HG03457 (cell line): ENCODE measurements around the gene MSLN.
"Not testable (repeated sequence)": the region's sequence is repeated elsewhere in the genome, so short reads cannot be mapped to it uniquely, and the experiment has no call there.

Experiments
- ATAC-seq: cut with Tn5 transposase; IDR thresholded peaks from one replicate; pipeline ENCODE4 v1.9.1; 2021; ENCODE audit warnings: moderate number of reproducible peaks; ENCODE audit not compliant: unreplicated experiment

MSLN gene

DNA sequence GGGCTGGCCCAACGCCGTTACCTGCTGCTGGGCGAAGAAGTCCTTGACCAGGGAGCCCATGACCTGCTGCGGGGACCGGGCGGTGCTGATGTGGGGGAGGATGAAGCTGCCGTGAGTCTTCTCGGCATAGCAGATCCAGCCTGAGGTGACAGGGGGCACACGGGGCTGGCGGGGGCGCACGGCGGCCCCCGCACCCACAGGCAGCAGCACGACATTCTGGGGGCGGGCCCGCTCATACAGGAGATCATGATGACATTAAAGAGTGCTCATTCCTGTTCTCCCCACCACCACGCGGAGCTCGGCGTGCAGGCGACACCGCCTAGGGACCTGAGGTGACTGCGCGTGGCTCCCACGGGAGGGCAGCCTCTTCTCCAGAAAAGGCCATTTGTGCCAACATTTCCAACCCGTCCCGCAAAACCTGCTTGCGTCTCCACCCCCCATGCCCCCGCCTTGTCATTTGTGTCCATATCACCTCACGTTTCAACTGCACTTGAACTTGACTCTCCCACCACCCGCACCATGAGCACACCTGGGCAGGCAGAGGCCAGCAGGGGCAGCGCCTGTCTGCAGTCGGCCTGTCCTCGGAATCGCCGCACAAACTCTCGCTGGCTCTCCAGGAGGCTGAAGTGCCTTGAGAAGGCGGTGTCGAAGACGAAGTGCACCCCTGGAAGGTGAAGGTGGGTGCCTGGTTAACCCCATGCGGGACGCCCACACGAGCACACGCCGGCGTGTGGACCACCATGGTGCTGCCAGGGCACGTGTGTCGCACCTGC, 26.1 kb upstream of the MSLN start:
- ATAC-seq = no peak

DNA sequence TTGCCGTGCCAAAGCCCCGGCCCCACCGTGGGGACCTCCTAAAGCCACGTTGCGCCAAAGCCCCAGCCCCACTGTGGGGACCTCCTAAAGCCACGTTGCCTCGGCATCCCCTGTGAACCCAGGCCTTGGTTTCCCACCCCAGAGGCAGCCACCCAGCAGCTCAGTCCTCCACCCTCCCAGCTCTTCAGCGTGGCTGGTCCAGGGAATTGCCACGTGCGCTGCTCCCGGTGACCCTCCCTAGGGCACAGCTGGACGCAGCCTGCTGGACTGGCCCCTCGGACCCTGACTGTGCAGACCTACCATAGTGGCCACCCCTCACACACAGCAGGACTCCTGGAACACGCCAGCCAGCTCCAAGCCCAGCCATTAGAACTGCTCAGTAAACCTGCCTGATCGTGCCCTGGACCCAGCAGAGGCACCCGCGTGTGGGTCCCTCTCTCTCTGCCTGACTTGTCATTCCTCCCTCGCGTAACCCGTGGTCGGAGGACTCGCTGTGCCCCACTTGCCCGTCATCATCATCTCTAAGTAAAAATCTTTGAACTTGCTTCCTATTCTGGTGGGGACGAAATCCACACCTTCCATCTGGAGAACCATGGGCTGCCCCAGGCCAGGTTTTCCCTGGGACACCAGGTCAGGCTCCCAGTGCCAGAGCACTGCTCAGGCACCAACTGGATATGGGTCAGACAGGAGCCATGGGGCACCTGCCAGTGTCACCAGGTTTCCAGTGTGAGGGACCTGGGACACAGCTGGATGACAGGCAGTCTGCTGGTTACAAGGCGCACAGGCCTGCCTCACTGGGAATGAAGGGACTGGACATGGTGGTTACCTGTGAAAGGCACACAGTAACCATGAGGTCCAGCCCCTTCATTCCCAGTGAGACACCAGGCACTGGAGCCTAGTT, 25.3 kb upstream of the MSLN start:
- no peak for ATAC-seq

DNA sequence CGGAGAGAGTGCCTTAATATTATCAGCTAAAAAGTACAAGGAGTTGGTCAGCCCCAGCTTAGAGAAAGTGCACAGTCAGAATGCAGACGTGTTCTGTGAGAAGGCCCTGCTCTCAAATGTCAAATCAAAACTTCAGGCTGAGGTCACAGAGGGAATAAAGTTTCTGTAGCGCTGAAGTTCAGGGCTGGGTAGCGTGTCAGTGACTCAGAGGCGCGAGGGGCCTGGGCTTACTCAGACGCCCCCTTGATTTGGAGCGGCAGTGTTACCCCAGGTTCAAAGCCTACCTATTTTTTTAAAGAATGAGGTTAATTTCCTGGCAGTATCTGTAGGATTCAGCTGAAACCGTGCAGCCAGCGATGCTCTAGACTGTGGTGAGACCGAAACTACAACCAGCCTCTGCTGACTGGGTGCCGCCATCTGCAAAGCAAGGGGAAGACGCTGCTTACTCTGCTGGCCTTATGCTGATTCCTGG, 24.5 kb upstream of the MSLN start:
- no peak for ATAC-seq

DNA sequence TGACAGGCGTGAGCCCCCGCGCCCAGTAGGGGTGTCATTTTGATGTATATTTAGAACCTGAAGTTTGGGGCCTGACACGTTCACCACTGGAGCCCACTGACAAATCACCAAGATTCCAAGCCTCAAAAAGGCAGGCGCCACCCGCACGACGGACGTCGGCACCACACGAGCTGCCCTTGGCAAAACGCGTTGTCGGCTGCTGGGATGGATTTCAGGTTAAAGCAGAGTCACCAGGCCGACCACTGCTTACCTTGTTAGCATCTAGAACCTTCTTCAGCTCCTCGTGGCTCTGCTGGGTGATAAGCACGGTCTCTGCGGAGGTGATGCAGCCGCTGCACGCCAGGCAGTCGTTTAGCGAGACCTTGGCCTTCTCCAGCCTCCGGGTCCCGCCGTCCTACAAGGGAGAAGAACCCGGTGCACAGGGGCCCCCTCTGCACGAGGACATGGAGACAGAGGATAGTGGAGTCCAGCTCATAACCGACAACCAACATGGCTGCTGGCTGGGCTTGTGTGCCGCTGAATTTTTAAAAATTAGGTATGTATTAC, 23.5 kb upstream of the MSLN start:
- ATAC-seq = no peak

DNA sequence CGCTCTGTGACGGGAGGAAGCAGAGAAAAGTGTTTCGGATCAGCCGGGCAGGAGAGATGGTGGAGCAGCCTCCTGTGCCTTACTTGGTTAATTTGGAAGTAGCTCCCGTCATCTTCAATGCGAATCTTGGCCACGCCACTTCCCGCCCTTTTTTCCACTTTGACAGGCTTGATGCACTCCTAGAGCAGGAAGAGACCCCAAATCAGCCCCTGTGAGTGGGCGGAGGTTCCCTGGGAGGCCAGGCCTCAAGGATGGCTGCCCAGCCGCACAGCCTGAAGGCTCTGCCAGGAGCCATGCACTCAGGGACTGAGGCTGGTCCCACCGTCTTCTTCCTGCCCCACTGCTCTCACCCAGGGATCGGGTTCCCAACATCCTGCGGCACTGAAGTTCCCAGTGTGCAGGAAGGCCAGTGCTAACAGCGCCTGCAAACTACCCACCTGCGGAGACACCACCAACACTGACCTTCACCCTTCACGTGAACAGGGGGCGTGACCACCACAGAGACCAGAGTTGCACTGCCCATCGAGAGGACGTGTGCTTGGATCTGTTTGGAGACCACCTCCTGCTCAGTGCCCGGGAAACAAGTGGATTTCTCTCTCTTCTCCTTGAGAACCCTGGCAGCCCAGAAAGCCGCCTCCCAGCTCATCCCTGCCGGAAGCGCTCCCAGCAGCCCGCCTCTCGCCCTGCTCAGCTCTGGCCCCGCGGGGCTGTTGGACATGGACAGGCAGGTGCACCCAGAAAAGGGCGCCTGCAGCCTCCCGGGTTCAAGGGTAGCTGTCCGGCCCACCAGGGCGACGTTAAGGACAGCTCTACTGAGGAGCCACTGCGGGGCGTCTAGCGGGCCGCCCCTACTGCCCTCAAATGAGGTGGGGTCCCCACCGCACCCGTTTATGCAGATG, 20.7 kb upstream of the MSLN start:
- no peak for ATAC-seq

DNA sequence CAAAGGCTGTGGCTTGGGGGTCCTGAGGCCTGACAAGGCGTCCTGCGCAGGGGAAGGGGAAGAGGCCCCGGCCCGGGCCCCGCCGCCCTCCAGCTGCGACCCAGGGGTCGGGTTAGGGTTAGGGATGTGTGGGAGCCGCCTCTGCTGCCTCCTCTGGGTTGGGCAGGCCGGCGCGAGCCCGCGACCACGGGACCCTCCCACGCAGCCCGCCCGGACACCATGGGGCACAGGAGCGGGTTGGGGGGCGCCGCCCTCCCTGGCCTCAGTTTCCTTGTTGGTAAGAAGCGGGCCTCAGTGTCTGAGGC, 20.1 kb upstream of the MSLN start:
- ATAC-seq = no peak

DNA sequence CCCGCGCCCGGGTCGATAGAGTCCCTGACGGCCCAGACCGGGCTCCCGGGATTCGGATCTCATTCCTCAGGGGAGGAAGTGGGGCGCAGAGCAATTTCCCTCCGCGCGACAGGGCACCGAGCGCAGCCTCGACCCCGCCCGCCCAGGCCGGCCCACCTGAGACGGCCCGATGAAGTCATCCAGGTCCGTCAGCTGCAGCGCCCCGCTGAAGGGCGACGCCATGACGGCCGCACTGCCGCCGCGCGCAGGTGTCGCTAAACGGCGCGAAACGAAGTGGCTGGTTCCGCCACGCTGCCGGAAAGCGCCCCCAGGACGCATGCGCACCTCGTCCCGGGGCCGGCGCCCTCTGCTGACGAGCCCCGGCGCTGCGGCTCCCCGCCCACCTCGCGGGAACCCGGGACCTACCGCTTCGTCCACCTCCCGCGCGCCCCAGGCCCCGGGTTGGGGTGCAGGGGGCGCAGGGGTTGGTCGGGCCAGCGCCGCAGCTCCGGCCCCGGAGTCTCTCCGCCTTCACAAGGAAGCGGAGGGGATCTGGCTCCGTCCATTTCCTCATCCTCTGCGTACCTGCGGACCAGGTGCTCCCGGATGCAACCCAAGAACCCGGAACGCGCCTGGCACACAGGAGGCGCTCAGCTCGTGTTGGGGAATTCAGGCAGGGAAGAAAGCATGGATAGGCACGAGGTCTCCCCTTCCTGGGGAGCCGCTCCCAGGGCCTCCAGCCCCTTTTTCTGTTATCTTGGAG, 19.6 kb upstream of the MSLN start, which contains the start of gene CIAO3:
CIAO3 (minus strand) TSS at position 234 of the 742 bp plus-strand sequence; CDS start at position 222, 12 bp downstream.
- ATAC-seq = peak; percentile 62

DNA sequence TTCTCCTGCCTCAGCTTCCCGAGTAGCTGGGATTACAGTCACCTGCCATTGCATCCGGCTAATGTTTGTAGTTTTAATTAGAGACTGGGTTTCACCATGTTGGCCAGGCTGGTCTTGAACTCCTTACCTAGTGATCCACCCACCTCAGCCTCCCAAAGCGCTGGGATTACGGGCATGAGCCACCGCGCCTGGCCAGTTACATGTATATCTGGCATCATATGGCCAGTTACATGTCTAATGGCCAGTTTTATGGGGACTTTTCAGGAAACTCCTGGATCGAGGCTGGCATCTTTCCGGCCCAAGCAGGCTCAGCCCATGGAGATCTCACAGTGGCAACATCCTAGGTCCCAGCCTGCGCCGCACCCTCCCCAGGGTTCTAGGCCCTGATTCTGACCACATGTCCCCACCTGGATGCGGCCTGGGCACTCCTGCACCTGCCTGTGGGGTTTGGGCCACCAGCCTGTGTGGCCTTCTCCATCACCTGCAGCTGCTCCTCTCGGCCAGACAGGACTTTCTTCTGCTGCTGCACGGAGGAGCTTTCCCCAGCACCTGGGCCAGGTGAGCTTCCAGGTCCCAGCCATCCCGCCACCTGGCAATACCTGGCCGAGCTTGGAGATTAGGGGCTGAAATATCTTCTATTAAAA, 18.4 kb upstream of the MSLN start:
- ATAC-seq = no peak

DNA sequence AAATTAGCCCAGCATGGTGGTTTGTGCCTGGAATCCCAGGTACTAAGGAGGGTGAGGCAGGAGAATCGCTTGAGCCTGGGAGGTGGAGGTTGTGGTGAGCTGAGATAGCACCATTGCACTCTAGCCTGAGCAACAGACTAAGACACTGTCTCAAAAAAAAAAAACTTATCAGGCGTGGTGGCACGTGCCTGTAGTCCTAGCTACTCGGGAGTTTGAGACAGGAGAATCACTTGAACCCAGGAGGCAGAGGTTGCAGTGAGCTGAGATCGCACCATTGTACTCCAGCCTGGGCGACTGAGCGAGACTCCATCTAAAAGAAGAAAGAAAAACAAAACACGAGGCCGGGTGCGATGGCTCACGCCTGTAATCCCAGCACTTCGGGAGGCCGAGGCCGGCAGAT, 17.6 kb upstream of the MSLN start:
- not testable (repeated sequence) for ATAC-seq

DNA sequence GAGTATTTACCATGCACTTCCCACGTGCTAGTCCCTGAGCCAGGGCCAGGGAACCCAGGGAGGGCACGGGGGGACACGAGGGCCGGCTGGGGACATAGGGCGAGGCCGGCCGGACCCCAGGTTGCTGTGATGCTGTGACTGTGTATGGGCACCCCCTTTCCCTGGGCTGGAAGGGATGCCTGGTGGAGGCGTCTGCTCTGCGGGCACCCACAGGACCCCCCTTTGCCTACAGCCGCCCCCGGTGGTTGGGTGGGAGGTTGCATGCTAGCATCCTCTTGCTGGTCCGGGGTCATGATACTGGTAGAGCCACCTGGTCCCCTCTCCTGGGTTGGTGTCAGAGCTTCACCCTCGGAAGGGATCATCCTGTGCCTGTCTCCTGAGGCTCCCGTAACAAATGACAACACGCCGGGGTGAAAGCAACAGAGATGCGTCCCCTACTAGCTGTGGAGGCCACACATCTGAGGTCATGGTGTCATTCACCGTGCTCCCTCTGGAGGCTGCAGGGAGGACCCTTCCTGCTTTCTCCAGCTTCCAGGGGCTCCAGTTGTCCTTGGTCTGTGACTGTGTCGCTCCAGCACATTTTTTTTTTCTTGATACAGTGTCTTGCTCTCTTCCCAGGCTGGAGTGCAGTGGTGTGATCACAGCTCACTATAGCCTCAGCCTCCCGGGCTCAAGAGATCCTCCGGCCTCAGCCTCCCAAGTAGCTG, 16.6 kb upstream of the MSLN start:
- ATAC-seq = no peak

DNA sequence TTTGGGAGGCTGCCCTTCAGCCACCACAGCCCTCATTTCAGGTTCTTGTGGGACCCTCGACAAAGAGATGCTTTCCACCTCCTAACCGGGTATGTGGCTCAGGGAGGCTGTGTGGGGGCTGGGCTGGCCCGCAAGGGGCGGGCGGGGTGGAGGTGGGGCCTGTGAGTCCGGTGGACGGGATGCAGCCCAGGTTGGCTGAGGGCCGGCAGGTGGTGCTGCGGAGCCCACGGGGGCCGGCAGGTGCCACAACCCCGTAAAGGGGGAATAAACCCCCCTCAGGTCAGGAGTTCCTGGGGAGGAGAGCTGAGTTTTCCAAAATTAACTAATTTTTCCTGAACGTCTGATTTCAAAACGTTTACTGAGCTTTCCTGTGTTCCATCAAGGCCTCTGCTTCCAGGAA, 14.8 kb upstream of the MSLN start:
- ATAC-seq = no peak

DNA sequence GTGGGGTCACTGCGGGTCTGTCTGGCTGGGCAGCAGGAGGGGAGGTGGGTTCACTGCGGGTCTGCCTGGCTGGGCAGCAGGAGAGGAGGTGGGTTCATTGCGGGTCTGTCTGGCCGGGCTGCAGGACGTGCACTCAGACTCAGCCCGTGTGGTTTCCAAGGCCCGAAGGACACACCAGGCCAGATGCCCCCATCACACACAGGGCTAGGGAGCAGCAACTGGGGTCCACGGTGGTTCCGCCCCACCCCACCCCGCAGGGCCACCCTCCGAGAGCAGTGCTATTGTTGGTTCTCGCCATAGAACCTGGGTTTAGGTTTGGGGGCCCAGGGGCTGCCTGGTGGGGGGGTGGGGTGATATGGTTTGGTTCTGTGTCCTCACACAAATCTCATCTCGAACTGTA, 13.9 kb upstream of the MSLN start:
- ATAC-seq = no peak

DNA sequence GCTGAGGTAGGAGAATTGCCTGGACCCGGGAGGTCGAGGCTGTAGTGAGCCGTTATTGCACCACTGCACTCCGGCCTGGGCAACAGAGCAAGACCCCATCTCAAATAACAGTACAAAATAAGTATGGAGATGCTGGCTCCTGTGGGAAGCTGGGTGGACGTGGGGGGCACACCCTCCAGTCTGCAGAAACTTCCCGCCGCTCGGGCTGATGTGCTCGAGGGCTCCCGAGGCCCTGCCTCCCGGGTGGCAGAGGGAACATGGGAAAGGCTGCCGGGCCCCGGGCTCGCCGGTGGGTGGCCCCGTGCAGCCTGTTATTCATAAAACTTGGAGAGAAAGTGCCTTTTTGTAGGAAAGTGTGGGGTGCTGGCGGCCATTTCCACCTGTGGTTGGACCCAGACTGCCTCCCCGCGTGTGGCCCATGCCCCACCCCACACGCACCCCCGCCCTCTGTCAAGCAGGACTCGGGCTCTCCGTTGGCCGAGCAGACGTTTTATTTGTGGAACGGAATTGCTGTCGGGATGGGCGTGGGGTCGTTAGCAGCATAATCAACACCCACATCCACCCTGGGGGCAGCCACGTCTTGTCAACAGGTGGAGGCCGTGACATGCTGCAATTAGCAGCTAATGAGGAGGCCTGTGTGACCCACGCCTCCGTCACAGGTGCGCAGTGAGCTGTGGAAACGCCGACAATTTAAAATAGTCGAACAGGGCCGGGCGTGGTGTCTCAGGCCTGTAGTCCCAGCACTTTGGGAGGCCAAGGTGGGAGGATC, 12.4 kb upstream of the MSLN start:
- no peak for ATAC-seq

DNA sequence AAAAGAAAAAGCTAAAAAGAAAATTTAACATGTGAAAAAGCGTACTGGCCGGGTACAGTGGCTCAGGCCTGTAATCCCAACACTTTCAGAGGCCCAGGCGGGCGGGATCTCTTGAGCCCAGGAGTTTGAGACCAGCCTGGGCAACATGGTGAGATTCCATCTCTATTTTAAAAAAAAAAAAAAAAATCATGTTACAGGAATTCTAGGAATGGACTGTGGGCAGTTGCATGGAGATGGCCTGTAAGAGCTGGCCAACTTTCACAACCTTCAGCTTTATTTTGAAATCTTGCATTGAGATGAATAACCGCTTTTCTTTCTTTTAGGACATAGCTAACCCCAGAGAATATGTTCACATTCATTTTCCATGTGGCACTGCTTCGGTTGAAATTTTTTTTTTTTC, 11.5 kb upstream of the MSLN start:
- ATAC-seq = no peak

DNA sequence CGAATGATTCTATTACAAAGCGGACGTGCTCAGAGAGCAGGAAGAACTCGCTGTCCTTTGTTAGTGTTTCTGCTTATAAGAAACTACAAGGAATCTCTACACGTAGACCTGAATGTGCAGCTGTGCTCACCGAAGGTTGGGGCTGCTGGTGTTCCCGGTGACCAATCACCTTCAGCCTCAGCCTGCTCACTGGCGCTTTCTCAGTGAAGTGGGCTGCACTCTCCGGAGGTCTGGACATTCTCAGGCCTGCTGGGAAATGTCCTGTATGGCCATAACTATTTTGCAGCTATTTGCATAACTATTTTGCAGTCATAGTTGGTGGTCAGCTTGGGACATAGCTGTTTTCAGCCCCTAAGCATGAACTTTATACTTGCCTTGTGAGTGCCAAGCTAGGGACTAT, 10.0 kb upstream of the MSLN start:
- ATAC-seq = no peak

DNA sequence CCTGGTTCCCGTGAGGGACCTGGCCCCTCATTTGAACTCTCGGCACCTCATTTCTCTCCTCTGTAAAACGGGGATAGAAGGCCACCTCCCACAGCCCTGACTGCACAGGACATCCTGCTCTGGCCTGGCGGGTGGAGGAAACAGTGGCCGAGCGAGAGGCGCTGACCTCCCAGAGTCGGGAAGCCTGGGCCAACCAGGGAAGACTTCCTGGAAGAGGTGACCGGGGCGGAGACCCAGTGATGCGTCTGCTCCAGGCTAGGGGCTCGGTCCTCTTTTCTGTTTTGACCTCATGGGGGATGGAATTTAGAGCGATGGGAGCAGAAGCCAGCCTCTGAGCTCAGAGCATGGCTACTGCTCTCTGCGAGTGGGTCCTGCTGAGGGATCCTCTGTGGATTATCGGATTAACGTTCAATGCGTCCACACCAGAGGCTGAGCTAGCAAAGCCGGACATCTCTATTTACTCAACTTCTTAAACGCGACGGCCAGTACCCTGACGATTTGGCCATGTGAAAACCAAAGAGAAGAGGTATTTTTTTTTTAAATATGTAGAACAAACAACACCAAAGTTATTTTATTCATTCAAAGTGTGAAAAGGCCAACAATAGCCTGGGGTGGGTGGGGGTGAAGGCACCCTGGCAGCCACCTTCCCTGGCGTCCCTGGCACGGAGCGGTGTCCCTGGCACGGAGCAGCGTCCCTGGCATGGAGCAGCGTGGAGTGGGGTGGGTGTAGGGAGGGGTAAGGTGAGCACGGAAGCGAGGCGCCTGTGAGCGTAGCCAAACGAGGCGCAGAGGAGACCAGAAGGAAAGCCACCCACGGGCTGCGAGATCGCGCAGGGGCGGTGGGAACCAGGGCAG, 9.2 kb upstream of the MSLN start:
- ATAC-seq = no peak

DNA sequence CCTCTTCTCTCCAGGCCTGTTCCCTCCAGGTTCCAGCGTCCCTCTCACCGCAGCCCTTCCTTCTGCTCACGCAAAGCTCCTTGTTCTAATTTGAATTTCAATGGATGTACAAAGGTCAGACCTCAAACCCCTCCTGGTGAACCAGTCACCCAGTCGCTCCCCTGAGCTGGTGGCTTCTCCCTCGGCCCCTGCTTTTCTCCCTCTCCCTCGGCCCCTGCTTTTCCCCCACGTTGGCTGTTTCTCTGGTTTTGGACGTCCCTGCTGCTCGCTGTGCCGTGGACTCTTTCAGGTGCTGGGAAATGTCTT, 8.6 kb upstream of the MSLN start:
- no peak for ATAC-seq
